ENCODE measurements around the gene PRKAR1B.

PRKAR1B gene

GRCh38 chr7:516606-517456 is 210.2 kb downstream of the PRKAR1B start:
- Histone ChIP-seq H3K4me3 (ENCODE audit: low read depth, low read length) (peak overlapping the region; percentile 95), H3K4me1 (ENCODE audit: control insufficient read depth, insufficient read depth, low read length) (peaks cover 48% of the 10 kb centered on the region), H3K27me3 (ENCODE audit: control insufficient read depth, insufficient read depth, low read length) (peaks cover 25% of the 10 kb centered on the region), H3K27ac (ENCODE audit: low read depth, low read length) (peak overlapping the region; percentile 85; the same call in 1 of the 2 replicates), H3K9me3 (ENCODE audit: control insufficient read depth, insufficient read depth, low read depth, low read length) (no peaks in the 10 kb centered on the region), H3K9ac (ENCODE audit: low read length) (peak overlapping the region; percentile 71), H3K36me3 (ENCODE audit: control insufficient read depth, insufficient read depth, low read length) (peaks cover 12% of the 10 kb centered on the region)

GRCh38 chr7:516216-516605 is 210.9 kb downstream of the PRKAR1B start:
- Histone ChIP-seq H3K4me3 (ENCODE audit: low read depth, low read length) (peak overlapping the region; percentile 95), H3K36me3 (ENCODE audit: control insufficient read depth, insufficient read depth, low read length) (peaks cover 18% of the 10 kb centered on the region), H3K27me3 (ENCODE audit: control insufficient read depth, insufficient read depth, low read length) (peaks cover 19% of the 10 kb centered on the region), H3K9me3 (ENCODE audit: control insufficient read depth, insufficient read depth, low read depth, low read length) (no peaks in the 10 kb centered on the region), H3K9ac (ENCODE audit: low read length) (peak overlapping the region; percentile 71), H3K27ac (ENCODE audit: low read depth, low read length) (peak overlapping the region; percentile 51; the same call in 1 of the 2 replicates), H3K4me1 (ENCODE audit: control insufficient read depth, insufficient read depth, low read length) (peaks cover 45% of the 10 kb centered on the region)

- peaks cover 13% of the 10 kb centered on the region for H3K27me3 ChIP-seq (ENCODE audit: control insufficient read depth, insufficient read depth, low read length)
- peak overlapping the region; percentile 39 for H3K4me3 ChIP-seq (ENCODE audit: low read depth, low read length)
- peak overlapping the region; percentile 71 for H3K27ac ChIP-seq (ENCODE audit: low read depth, low read length)
- H3K9me3 ChIP-seq (ENCODE audit: control insufficient read depth, insufficient read depth, low read depth, low read length): no peaks in the 10 kb centered on the region
- peaks cover 20% of the 10 kb centered on the region for H3K36me3 ChIP-seq (ENCODE audit: control insufficient read depth, insufficient read depth, low read length)
- peak overlapping the region; percentile 79 for H3K9ac ChIP-seq (ENCODE audit: low read length)
- peaks cover 42% of the 10 kb centered on the region for H3K4me1 ChIP-seq (ENCODE audit: control insufficient read depth, insufficient read depth, low read length)
These were observed 211.5 kb downstream of the PRKAR1B start for GRCh38 chr7:515628-516027.

GRCh38 chr7:514651-515598 is 212.2 kb downstream of the PRKAR1B start:
- Histone ChIP-seq H3K4me3 (ENCODE audit: low read depth, low read length) (peak overlapping the region; percentile 39), H3K27me3 (ENCODE audit: control insufficient read depth, insufficient read depth, low read length) (peaks cover 8% of the 10 kb centered on the region), H3K9me3 (ENCODE audit: control insufficient read depth, insufficient read depth, low read depth, low read length) (no peaks in the 10 kb centered on the region), H3K36me3 (ENCODE audit: control insufficient read depth, insufficient read depth, low read length) (peaks cover 24% of the 10 kb centered on the region), H3K27ac (ENCODE audit: low read depth, low read length) (peak overlapping the region; percentile 71), H3K9ac (ENCODE audit: low read length) (peak overlapping the region; percentile 79), H3K4me1 (ENCODE audit: control insufficient read depth, insufficient read depth, low read length) (peaks cover 41% of the 10 kb centered on the region)

- Histone ChIP-seq H3K9ac (ENCODE audit: low read length) (no peak overlapping the region), H3K36me3 (ENCODE audit: control insufficient read depth, insufficient read depth, low read length) (peaks cover 30% of the 10 kb centered on the region), H3K27me3 (ENCODE audit: control insufficient read depth, insufficient read depth, low read length) (peaks cover 8% of the 10 kb centered on the region), H3K4me1 (ENCODE audit: control insufficient read depth, insufficient read depth, low read length) (peaks cover 41% of the 10 kb centered on the region), H3K9me3 (ENCODE audit: control insufficient read depth, insufficient read depth, low read depth, low read length) (no peaks in the 10 kb centered on the region), H3K27ac (ENCODE audit: low read depth, low read length) (no peak overlapping the region), H3K4me3 (ENCODE audit: low read depth, low read length) (no peak overlapping the region)
These were observed 212.8 kb downstream of the PRKAR1B start for GRCh38 chr7:514242-514641.

- peaks cover 8% of the 10 kb centered on the region for H3K27me3 ChIP-seq (ENCODE audit: control insufficient read depth, insufficient read depth, low read length)
- peaks cover 41% of the 10 kb centered on the region for H3K4me1 ChIP-seq (ENCODE audit: control insufficient read depth, insufficient read depth, low read length)
- H3K4me3 ChIP-seq (ENCODE audit: low read depth, low read length): no peak overlapping the region
- peaks cover 34% of the 10 kb centered on the region for H3K36me3 ChIP-seq (ENCODE audit: control insufficient read depth, insufficient read depth, low read length)
- H3K27ac ChIP-seq (ENCODE audit: low read depth, low read length): no peak overlapping the region; the same call in 1 of the 2 replicates
- no peaks in the 10 kb centered on the region for H3K9me3 ChIP-seq (ENCODE audit: control insufficient read depth, insufficient read depth, low read depth, low read length)
- no peak overlapping the region for H3K9ac ChIP-seq (ENCODE audit: low read length)
These were observed 213.4 kb downstream of the PRKAR1B start for GRCh38 chr7:513521-514166.

GRCh38 chr7:512541-513311 is 214.4 kb downstream of the PRKAR1B start:
- Histone ChIP-seq H3K4me3 (ENCODE audit: low read depth, low read length) (no peak overlapping the region), H3K9me3 (ENCODE audit: control insufficient read depth, insufficient read depth, low read depth, low read length) (no peaks in the 10 kb centered on the region), H3K27ac (ENCODE audit: low read depth, low read length) (peak overlapping the region; percentile 38), H3K4me1 (ENCODE audit: control insufficient read depth, insufficient read depth, low read length) (peaks cover 41% of the 10 kb centered on the region), H3K9ac (ENCODE audit: low read length) (peak overlapping the region; percentile 20), H3K36me3 (ENCODE audit: control insufficient read depth, insufficient read depth, low read length) (peaks cover 40% of the 10 kb centered on the region), H3K27me3 (ENCODE audit: control insufficient read depth, insufficient read depth, low read length) (peaks cover 4% of the 10 kb centered on the region)

- H3K4me1 ChIP-seq (ENCODE audit: control insufficient read depth, insufficient read depth, low read length): peaks cover 41% of the 10 kb centered on the region
- H3K9ac ChIP-seq (ENCODE audit: low read length): no peak overlapping the region
- peaks cover 40% of the 10 kb centered on the region for H3K36me3 ChIP-seq (ENCODE audit: control insufficient read depth, insufficient read depth, low read length)
- no peak overlapping the region for H3K4me3 ChIP-seq (ENCODE audit: low read depth, low read length)
- peak overlapping the region; percentile 30 for H3K27ac ChIP-seq (ENCODE audit: low read depth, low read length)
- no peaks in the 10 kb centered on the region for H3K9me3 ChIP-seq (ENCODE audit: control insufficient read depth, insufficient read depth, low read depth, low read length)
- H3K27me3 ChIP-seq (ENCODE audit: control insufficient read depth, insufficient read depth, low read length): peaks cover 3% of the 10 kb centered on the region; the same call in 1 of the 2 replicates
These were observed 215.0 kb downstream of the PRKAR1B start for GRCh38 chr7:512146-512510.

- no peak overlapping the region for H3K4me3 ChIP-seq (ENCODE audit: low read depth, low read length)
- H3K9ac ChIP-seq (ENCODE audit: low read length): no peak overlapping the region
- peaks cover 43% of the 10 kb centered on the region for H3K36me3 ChIP-seq (ENCODE audit: control insufficient read depth, insufficient read depth, low read length)
- no peaks in the 10 kb centered on the region for H3K9me3 ChIP-seq (ENCODE audit: control insufficient read depth, insufficient read depth, low read depth, low read length)
- H3K27me3 ChIP-seq (ENCODE audit: control insufficient read depth, insufficient read depth, low read length): peaks cover 3% of the 10 kb centered on the region; the same call in 1 of the 2 replicates
- peak overlapping the region; percentile 30; the same call in 1 of the 2 replicates for H3K27ac ChIP-seq (ENCODE audit: low read depth, low read length)
- peaks cover 41% of the 10 kb centered on the region for H3K4me1 ChIP-seq (ENCODE audit: control insufficient read depth, insufficient read depth, low read length)
These were observed 215.5 kb downstream of the PRKAR1B start for GRCh38 chr7:511476-512145.

Measured in HUES6 (cell line).